ENCODE measurements around the gene PHEX.

Gene PHEX

GRCh38 chrX:22163326-22163725 lies 131.2 kb downstream of the PHEX start:
- Mint-ChIP-seq H3K9me3 (peaks cover 4% of the 10 kb centered on the region), H3K4me3 (no peak overlapping the region), H3K27ac (no peak overlapping the region), H3K27me3 (ENCODE audit: low read depth) (no peaks in the 10 kb centered on the region), H3K4me1 (peaks cover 16% of the 10 kb centered on the region), H3K36me3 (ENCODE audit: low read depth) (no peaks in the 10 kb centered on the region)
- TF ChIP-seq, protein P1, sequence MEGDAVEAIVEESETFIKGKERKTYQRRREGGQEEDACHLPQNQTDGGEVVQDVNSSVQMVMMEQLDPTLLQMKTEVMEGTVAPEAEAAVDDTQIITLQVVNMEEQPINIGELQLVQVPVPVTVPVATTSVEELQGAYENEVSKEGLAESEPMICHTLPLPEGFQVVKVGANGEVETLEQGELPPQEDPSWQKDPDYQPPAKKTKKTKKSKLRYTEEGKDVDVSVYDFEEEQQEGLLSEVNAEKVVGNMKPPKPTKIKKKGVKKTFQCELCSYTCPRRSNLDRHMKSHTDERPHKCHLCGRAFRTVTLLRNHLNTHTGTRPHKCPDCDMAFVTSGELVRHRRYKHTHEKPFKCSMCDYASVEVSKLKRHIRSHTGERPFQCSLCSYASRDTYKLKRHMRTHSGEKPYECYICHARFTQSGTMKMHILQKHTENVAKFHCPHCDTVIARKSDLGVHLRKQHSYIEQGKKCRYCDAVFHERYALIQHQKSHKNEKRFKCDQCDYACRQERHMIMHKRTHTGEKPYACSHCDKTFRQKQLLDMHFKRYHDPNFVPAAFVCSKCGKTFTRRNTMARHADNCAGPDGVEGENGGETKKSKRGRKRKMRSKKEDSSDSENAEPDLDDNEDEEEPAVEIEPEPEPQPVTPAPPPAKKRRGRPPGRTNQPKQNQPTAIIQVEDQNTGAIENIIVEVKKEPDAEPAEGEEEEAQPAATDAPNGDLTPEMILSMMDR (IDR thresholded peaks at IDR 0.05; ENCODE audit: unreplicated experiment in 3 of 3), result no peak

DNA sequence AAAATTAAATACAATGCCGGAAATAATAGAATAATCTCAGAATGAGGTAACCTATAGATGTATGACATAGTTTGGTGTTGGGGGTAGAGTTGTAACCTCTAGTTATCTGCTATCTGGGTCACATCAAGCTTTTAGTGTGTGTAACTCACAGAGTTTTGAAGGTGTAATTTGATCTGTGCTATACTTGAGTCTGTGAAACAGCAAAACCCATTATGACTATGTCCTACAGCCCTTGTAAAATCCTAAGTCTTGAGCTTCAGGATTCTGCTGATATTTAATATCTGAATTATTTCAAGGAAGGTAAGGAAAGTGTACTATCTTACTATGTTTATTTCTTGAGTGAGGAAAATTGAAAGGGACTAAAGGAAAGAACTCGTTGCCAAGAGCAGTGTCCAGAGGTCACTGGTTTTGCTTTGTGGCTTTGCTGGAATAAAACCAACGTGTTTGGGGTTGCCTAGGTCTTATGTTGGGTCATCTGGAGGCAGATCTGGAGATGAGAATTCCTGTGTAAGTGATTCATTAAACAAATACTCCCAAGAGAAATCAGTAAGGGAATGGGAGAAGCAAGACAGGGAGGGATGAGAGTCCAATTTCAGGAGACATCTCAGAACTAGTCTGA lies 132.8 kb downstream of the PHEX start:
- peaks cover 3% of the 10 kb centered on the region for H3K9me3 Mint-ChIP-seq
- H3K4me3 Mint-ChIP-seq, result no peak overlapping the region
- no peaks in the 10 kb centered on the region for H3K36me3 Mint-ChIP-seq (ENCODE audit: low read depth)
- no peaks in the 10 kb centered on the region for H3K27me3 Mint-ChIP-seq (ENCODE audit: low read depth)
- peaks cover 8% of the 10 kb centered on the region for H3K4me1 Mint-ChIP-seq
- TF ChIP-seq, protein P1 (IDR thresholded peaks at IDR 0.05; ENCODE audit: unreplicated experiment in 3 of 3), result no peak
- H3K27ac Mint-ChIP-seq, result peak overlapping the region in 1 of 3 experiments; percentile 54

DNA sequence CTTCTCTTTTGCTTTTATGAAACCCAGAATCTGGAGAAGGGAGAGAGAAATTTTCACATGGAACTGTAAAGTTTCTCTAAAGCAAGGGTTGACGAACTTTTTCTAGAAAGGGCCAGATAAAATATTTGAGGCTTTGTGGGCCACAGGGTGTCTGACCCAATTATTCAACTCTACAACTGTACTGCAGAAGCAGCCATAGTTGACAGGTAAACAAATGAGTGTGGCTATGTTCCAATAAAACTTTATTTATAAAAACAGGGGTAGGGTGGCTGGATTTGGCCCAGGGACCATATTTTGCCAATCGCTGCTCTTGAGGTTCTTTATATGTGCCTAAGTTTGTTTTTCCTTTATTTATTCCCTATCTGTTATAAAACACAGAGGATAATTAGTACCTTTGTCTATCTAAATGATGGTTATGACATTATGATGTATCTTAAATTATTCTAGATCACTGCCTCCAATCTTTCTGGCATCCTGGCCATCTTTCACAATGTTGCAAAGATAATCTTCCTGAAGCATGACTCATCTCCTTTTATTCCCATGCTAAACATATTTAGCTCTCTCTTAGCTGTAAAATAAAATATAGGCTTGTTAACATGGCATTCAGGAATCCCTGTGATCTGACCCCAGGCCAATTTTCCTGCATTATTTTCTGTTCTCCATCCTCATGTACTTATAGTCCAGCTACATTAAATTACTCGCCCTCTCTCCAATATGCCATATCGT lies 133.8 kb downstream of the PHEX start:
- H3K4me3 Mint-ChIP-seq, result no peak overlapping the region
- TF ChIP-seq, protein P1 (IDR thresholded peaks at IDR 0.05; ENCODE audit: unreplicated experiment in 3 of 3), result no peak
- peaks cover 2% of the 10 kb centered on the region for H3K9me3 Mint-ChIP-seq
- no peak overlapping the region for H3K27ac Mint-ChIP-seq
- H3K4me1 Mint-ChIP-seq, result peaks cover 11% of the 10 kb centered on the region
- H3K36me3 Mint-ChIP-seq (ENCODE audit: low read depth), result no peaks in the 10 kb centered on the region
- H3K27me3 Mint-ChIP-seq (ENCODE audit: low read depth), result no peaks in the 10 kb centered on the region

DNA sequence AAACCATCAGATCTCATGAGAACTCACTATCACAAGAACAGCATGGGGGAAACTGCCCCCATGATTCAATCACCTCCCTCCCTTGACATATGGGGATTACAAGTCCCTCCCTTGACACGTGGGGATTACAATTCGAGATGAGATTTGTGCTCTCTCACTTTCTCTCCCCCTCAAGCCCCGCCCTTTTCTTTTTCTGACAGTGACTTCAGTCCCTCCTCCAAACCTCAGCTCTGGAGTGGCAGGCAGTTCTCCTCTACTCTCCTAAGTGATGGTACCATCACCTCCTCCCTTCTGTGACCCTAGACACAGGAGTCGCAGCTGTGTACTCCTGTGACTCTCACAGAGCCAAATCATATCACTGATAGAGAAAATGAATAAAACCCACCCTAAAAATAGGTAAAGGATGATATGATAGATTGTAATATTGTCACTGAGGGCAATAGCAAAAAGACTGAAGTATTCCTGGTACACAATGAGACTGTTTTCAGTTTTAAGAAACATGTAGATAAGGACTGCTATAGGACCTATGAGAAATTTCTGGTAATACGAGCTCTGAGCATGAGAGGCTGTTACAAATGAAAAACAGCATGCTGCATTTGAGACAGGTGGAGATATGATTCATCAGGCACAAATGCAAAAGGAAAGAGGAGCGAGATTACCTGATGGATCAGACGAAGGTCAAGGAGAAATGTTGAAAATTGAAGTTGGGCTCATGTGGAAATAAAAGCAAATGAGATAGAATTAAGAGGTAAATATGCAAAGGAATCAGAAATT lies 139.3 kb downstream of the PHEX start:
- Mint-ChIP-seq H3K27me3 (ENCODE audit: low read depth) (no peaks in the 10 kb centered on the region), H3K36me3 (ENCODE audit: low read depth) (no peaks in the 10 kb centered on the region), H3K4me1 (peaks cover 20% of the 10 kb centered on the region), H3K4me3 (no peak overlapping the region), H3K27ac (no peak overlapping the region), H3K9me3 (no peaks in the 10 kb centered on the region)
- TF ChIP-seq, protein P1 (IDR thresholded peaks at IDR 0.05; ENCODE audit: unreplicated experiment in 3 of 3), result no peak

DNA sequence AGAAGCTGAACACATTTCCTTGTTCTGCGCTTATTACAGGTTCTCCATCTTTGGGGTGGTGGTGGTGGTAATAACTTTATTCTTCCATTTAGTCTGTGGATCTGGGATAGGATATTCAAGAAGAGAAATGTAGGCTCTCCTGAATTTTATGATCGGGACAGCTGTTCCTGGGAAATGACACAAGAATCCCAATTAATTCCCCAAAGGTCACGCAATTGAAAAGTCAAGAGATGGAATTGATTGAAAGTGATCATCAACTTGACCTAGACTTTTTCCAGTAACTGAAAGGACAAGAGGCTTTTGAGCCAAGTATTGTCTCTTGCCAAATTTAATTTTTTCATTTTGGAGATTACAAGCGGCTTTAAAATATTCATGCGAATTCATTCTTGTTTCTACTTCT lies 141.8 kb downstream of the PHEX start:
- Mint-ChIP-seq H3K9me3 (peaks cover 2% of the 10 kb centered on the region), H3K27ac (no peak overlapping the region), H3K4me3 (no peak overlapping the region), H3K27me3 (ENCODE audit: low read depth) (no peaks in the 10 kb centered on the region), H3K4me1 (peaks cover 32% of the 10 kb centered on the region), H3K36me3 (ENCODE audit: low read depth) (no peaks in the 10 kb centered on the region)
- TF ChIP-seq, protein P1 (IDR thresholded peaks at IDR 0.05; ENCODE audit: unreplicated experiment in 3 of 3), result no peak
